Keratinocyte (primary cell): ENCODE data around the gene GRK5.

ENCODE experiments used
- CTCF ChIP-seq, 3 experiments: IDR thresholded peaks in 1 of 3; conservative IDR thresholded peaks in 1 of 3; optimal IDR thresholded peaks in 1 of 3; 2 replicates in 2 of 3; 3 replicates in 1 of 3; pipeline versions ENCODE3 to v1.5.1; 2011; ENCODE audit warnings: low read length in 3 of 3, mild to moderate bottlenecking in 3 of 3, moderate library complexity in 2 of 3, control low read depth in 1 of 3, inconsistent platforms in 1 of 3; ENCODE audit not compliant: insufficient read depth in 2 of 3; ENCODE audit errors: extremely low read depth in 1 of 3
- EZH2 ChIP-seq: IDR thresholded peaks from one replicate; pipeline ENCODE4 v1.6.1; 2012; ENCODE audit warnings: inconsistent platforms, mild to moderate bottlenecking, low read length, moderate library complexity

- TF ChIP-seq CTCF (optimal IDR thresholded peaks at IDR 0.05 in 1 of 3, IDR thresholded peaks at IDR 0.05 in 1 of 3, conservative IDR thresholded peaks at IDR 0.05 in 1 of 3; ENCODE audit: extremely low read depth in 1 of 3, insufficient read depth in 2 of 3, low read length in 3 of 3) (no peak), EZH2 (no peak)
Observed at GRCh38 chr10:119344381-119344780, 137.0 kb downstream of the GRK5 start.
